GM19372 (cell line): ENCODE results near the gene BMPR2.
"Not testable (repeated sequence)": the region's sequence is repeated elsewhere in the genome, so short reads cannot be mapped to it uniquely, and the experiment has no call there.

Experiments used
- ATAC-seq: cut with Tn5 transposase; IDR thresholded peaks from one replicate; pipeline ENCODE4 v1.9.1; 2021; ENCODE audit warnings: mild to moderate bottlenecking, low read depth, moderate library complexity; ENCODE audit not compliant: unreplicated experiment

Gene BMPR2

GRCh38 chr2:202378662-202379358 lies 2.7 kb downstream of the BMPR2 start:
- no peak for ATAC-seq

- ATAC-seq, result no peak
Observed at GRCh38 chr2:202382684-202383083, 6.6 kb downstream of the BMPR2 start.

DNA sequence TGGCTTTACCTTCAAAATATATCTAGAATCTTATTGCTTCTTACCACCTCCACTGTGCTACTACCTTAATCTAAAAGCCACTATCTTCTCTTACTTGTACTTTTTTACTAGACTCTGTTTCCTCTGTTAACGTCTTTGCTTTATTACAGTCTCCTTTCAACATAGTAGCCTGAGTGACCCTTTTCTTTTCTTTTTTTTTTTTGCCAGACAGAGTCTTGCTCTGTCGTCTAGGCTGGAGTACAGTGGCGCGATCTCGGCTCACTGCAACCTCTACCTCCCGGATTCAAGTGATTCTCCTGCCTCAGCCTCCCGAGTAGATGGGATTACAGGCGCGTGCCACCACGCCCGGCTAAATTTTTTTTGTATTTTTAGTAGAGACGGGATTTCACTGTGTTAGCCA lies 10.4 kb downstream of the BMPR2 start:
- not testable (repeated sequence) for ATAC-seq

DNA sequence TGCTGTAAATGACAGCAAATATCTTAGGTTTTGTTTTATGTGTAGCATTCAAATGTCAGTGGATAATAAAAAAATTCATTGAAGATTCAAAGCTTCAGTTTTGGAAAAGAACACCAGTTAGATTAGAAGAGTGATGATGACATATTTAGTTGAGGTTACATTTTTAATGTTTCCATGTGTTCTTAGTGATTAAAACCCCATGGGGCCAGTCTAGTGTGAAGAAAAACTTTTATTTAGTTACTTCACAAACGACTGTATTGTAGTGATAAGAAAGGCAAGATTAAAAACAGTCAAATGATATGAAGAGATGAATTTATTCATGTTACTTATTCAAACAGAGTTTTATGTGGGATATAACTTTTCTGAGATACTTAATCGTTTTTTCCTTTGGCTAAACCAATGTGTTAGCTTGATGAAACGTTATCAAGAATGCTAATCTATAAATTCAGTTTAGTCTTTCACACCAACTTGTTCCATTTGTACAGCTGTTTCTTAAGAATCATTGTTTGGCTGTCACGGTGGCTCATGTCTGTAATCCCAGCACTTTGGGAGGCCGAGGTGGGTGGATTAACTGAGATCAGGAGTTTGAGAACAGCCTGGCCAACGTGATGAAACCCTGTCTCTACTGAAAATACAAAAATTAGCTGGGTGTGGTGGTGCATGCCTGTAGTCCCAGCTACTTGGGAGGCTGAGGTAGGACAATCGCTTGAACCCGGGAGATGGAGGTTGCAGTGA lies 11.6 kb downstream of the BMPR2 start:
- no peak for ATAC-seq

DNA sequence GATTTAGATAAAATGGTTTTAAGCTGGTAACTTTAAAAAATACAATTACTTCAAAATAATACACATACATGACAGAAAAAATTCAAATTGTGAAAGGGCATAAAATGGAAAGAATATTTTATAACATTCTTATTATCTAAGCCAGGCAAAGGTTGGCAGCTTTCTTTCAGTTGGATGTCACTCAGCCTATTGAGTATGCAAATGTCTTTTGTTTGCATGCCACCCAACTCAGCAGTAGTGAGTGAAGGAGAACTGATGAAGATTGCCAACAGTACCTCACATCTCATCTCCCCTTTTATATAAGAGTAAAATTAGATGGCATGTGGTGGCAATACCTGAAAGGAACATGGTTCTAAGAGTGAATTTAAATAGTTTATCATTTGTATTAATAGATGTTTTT lies 24.8 kb downstream of the BMPR2 start:
- no peak for ATAC-seq

GRCh38 chr2:202405798-202406197 lies 29.7 kb downstream of the BMPR2 start:
- ATAC-seq, result no peak

- ATAC-seq, result no peak
Observed at GRCh38 chr2:202406445-202406978, 30.4 kb downstream of the BMPR2 start.

GRCh38 chr2:202408546-202409140 lies 32.5 kb downstream of the BMPR2 start:
- ATAC-seq, result no peak

- no peak for ATAC-seq
Observed at GRCh38 chr2:202410092-202410491, 34.0 kb downstream of the BMPR2 start.

DNA sequence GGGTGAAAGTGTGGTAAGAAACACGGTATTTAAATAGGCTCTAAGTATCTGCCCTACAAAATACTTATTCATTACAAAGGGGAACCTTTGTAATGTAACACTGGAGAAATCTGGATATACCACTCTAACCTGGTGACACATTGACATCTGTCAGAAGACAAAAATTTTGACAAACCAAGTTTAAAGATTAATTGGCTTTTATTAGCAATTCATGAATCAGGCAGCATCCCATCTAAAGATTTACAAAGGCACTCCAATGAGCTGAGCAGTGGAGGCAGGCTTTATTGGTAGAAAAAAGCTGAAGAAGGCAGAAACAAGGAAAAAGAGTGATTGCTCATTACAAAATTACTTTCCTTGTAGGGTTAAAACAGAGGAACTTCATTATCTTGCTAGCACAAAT lies 35.0 kb downstream of the BMPR2 start:
- no peak for ATAC-seq

DNA sequence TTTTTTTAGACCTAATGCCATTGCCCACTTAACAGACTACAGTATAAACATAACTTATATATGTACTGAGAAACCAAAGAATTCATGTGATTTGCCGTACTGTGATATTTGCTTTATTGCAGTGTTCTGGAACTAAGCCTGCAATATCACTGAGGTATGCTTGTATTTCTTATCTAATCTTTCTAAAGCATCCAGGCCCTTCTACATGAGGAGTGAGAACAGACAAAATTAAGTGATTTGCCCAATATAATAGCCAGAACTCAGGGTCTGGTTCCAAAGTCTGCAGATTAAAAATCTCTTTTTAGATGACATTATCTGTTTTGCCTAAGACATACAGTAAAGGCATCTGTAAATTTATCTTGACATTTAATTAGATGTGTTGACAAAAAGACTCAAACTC lies 41.9 kb downstream of the BMPR2 start:
- no peak for ATAC-seq

DNA sequence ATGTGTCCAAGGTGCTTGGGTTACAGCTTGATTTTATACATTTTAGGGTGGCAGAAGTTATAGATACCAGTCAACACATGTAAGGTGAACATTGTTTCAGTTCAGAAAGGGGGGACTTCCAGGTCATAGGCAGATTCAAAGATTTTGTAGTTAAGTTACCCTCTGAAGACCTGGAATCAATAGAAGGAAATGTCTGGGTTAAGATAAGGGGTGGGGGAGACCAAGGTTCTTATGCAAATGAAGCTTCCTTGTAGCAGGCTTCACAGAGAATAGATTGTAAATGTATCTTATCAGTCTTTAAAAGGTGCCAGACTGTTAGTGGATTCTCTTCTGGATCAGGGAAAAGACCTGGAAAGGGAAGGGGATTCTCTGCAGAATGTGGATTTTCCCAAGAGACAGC lies 42.4 kb downstream of the BMPR2 start:
- ATAC-seq, result no peak

GRCh38 chr2:202423139-202423538 lies 47.0 kb downstream of the BMPR2 start:
- ATAC-seq, result no peak

GRCh38 chr2:202425036-202425435 lies 48.9 kb downstream of the BMPR2 start:
- no peak for ATAC-seq

DNA sequence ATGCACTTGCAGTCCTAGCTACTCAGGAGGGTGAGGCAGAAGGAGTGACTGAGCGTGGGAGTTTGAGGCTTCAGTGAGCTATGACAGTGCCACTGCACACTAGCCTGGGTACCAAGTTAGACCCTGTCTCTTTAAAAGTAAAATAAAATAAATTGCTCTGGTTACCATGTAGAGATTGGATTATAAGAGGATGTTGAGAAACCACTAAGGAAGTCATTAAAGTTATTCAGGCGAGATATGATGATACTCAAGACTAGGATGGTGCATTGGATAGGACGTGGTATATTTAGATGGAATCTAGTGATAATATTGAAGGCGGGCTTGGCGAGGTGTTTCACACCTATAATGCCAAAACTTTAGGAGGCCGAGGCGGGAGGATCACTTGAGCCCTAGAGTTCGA lies 50.6 kb downstream of the BMPR2 start:
- ATAC-seq, result no peak

DNA sequence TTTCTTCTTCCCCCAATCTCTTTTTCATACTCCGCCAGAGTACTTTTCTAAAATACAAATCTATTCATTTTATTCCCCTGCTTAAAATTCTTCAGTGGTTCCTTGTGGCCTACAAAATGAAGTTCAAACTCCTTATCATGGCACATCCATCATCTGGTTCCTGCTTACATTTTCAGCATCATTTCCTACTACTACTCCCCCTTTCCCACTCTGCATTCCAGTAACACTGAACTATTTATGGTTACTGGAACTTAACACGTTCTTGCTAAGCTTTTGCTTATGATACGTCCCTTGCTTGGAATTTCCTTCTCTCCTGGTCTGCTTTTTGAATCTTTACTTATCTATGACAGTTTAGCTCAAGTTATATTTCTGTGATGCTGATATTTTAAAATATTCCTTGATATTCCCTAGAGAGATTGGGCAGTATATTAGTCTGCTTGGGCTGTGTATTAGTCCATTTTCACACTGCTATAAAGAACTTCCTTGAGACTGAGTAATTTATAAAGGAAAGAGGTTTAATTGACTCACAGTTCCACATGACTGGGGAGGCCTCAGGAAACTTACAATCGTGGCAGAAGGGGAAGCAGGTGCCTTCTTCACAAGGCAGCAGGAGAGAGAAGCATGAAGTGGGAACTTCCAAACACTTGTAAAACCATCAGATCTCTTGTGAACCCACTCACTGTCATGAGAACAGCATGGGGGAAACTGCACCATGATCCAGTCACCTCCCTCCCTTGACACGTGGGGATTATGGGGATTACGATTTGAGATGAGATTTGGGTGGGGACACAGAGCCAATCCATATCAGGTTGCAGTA lies 53.2 kb downstream of the BMPR2 start:
- ATAC-seq, result no peak

DNA sequence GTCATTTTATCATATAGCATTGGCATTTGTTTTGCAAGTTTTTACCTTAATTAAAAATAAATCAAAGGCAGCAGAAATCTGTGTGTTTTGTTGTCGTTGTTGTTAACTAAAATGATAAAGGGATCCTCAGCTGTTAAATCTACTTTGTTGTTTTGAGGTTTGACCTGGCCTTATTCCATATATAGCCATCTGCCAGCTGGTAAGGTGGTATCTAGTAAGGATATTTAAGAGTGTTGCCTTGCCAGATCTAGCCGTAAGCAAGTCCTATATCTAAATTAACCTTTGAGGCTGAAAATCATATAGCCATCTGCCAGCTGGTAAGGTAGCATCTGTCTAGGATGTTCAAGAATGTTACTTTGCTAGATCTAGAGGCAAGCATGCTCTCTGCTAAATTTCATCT lies 56.6 kb downstream of the BMPR2 start:
- no peak for ATAC-seq

GRCh38 chr2:202434472-202434871 lies 58.3 kb downstream of the BMPR2 start:
- ATAC-seq, result no peak

- ATAC-seq, result no peak
Observed at GRCh38 chr2:202436626-202437025, 60.5 kb downstream of the BMPR2 start.

DNA sequence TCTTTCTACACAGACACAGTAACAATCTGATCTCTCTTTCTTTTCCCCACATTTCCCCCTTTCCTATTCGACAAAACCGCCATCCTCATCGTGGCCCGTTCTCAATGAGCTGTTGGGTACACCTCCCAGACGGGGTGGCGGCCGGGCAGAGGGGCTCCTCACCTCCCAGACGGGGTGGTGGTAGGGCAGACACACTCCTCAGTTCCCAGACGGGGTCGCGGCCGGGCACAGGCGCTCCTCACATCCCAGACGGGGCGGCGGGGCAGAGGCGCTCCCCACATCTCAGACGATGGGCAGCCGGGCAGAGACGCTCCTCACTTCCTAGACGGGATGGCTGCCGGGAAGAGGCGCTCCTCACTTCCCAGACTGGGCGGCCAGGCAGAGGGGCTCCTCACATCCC lies 64.0 kb downstream of the BMPR2 start:
- ATAC-seq, result not testable (repeated sequence)

GRCh38 chr2:202442882-202443281 lies 66.8 kb downstream of the BMPR2 start:
- ATAC-seq, result no peak
